HG02938 (cell line): ENCODE data around the gene STX8.
"Not testable (repeated sequence)": the region's sequence is repeated elsewhere in the genome, so short reads cannot be mapped to it uniquely, and the experiment has no call there.

Source experiments
- ATAC-seq: cut with Tn5 transposase; IDR thresholded peaks from one replicate; pipeline ENCODE4 v1.9.1; 2021; ENCODE audit warnings: mild to moderate bottlenecking, moderate library complexity; ENCODE audit not compliant: unreplicated experiment

STX8 gene

GRCh38 chr17:9575381-9576101 lies at the start of gene STX8:
Gene STX8, minus strand, starts transcription at chr17:9575820. Its CDS starts 12 bp downstream, at chr17:9575808.
- ATAC-seq, result no peak

GRCh38 chr17:9622961-9623360 lies 47.3 kb upstream of the STX8 start:
- ATAC-seq, result no peak

GRCh38 chr17:9615486-9615885 lies 39.9 kb upstream of the STX8 start:
- ATAC-seq, result no peak

- ATAC-seq, result no peak
Measured at GRCh38 chr17:9612006-9612405, 36.4 kb upstream of the STX8 start.

- ATAC-seq, result no peak
Measured at GRCh38 chr17:9611557-9611956, 35.9 kb upstream of the STX8 start.

- ATAC-seq, result not testable (repeated sequence)
Measured at GRCh38 chr17:9607058-9607457, 31.4 kb upstream of the STX8 start.

GRCh38 chr17:9606453-9606852 lies 30.8 kb upstream of the STX8 start:
- ATAC-seq, result no peak

GRCh38 chr17:9604583-9604982 lies 29.0 kb upstream of the STX8 start:
- ATAC-seq, result not testable (repeated sequence)

- no peak for ATAC-seq
Measured at GRCh38 chr17:9598661-9599060, 23.0 kb upstream of the STX8 start.

- not testable (repeated sequence) for ATAC-seq
Measured at GRCh38 chr17:9597638-9598037, 22.0 kb upstream of the STX8 start.

- ATAC-seq, result no peak
Measured at GRCh38 chr17:9594065-9594464, 18.4 kb upstream of the STX8 start.

- ATAC-seq, result no peak
Measured at GRCh38 chr17:9587969-9588656, 12.5 kb upstream of the STX8 start.

GRCh38 chr17:9577373-9577709 lies 1.7 kb upstream of the STX8 start:
- no peak for ATAC-seq

GRCh38 chr17:9576521-9577372 lies 1.1 kb upstream of the STX8 start, which contains the start of gene CFAP52:
Gene CFAP52, plus strand, starts transcription at chr17:9576642. Its CDS starts 54 bp downstream, at chr17:9576696.
- ATAC-seq, result peak; percentile 61

- ATAC-seq, result no peak
Measured at GRCh38 chr17:9571201-9571600, 4.4 kb downstream of the STX8 start.

- no peak for ATAC-seq
Measured at GRCh38 chr17:9568957-9569588, 6.5 kb downstream of the STX8 start.

GRCh38 chr17:9568004-9568403 lies 7.6 kb downstream of the STX8 start:
- ATAC-seq, result no peak

GRCh38 chr17:9566739-9567138 lies 8.9 kb downstream of the STX8 start:
- not testable (repeated sequence) for ATAC-seq

- no peak for ATAC-seq
Measured at GRCh38 chr17:9566067-9566466, 9.6 kb downstream of the STX8 start.

GRCh38 chr17:9564104-9564503 lies 11.5 kb downstream of the STX8 start:
- no peak for ATAC-seq

GRCh38 chr17:9557857-9558256 lies 17.8 kb downstream of the STX8 start:
- ATAC-seq, result no peak
